ENCODE results near the gene KIAA1586. TPM values are rescaled to one million over a fixed set of nuclear protein-coding genes. Genes with fewer than 3 reads are reported as not detected.
A peak's percentile ranks its signal among the peaks of the same experiment; 100 is the strongest.
"Not testable (repeated sequence)": the region's sequence is repeated elsewhere in the genome, so short reads cannot be mapped to it uniquely, and the experiment has no call there.

Gene KIAA1586
- 1 to 10 TPM; 2.0 to 2.5 TPM for polyA plus RNA-seq

DNA sequence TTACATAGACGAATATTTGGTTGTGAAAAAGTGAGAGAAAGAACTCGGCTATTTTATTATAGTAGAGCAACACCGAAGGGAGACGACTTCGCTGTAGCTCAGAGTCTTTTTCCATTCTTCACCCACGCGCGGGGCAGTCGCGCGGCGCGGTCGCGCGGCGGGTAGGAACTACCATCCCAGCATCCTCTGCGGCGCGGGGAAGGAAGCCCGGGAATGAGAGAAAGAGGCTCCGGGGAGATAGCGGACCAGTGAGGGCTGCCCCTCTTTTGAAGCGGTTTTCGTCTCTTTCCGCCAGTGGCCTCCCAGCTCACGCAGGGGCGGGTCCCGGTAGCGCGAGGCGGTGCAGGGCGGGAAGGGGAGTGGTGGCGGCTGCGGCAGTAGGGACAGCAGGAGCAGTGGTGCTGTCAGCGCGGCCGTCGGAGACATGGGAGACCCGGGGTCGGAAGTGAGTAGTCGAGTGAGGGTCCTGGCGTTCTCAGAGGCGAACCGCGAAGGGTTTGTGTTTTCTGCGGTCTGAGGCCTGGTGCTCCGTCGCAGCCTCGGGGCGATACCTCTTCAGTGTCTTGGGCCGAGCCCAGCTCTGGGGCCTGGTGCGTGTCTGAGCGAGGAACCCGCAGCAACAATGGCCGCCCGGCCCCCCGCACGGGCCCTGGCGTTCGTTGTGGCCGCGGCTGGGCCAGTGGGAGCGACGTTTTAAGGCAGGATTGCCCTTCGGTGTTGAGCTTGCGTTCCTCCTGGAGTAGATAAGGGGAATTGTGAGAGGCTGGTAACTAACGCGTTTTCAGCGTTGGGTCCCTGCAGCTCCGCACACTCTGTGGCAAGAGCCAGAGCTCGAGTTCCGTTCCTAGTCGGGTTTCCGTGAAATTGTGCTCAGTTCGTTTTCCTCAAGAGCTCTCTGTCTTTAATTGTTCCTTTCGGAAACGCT lies at the start of gene KIAA1586:
Gene KIAA1586 (plus strand): TSS at position 362 of the 925 bp plus-strand sequence. CDS start 63 bp downstream, at position 425.
- 0% methylated on average over 38 to 47 of the region's 78 CpGs for WGBS, 2 donors
- H3K4me1 ChIP-seq (ENCODE audit: control insufficient read depth in 2 of 2, insufficient read depth in 2 of 2, low read length in 1 of 2); H3K36me3 ChIP-seq (ENCODE audit: control insufficient read depth in 2 of 2, insufficient read depth in 2 of 2, low read length in 1 of 2); H3K27me3 ChIP-seq (ENCODE audit: control insufficient read depth in 1 of 2, insufficient read depth in 2 of 2, low read length in 2 of 2); H3K9me3 ChIP-seq (ENCODE audit: control insufficient read depth in 2 of 2, insufficient read depth in 1 of 2, low read depth in 1 of 2, low read length in 1 of 2): not testable (repeated sequence)
- H3K4me3 ChIP-seq (ENCODE audit: low read depth in 1 of 2, low read length in 2 of 2) = peak within 1 kb of the TSS; percentile 55 to 59
- H3K27ac ChIP-seq (ENCODE audit: low read depth in 2 of 2, low read length in 1 of 2) = peak within 1 kb of the TSS; percentile 63 to 64

DNA sequence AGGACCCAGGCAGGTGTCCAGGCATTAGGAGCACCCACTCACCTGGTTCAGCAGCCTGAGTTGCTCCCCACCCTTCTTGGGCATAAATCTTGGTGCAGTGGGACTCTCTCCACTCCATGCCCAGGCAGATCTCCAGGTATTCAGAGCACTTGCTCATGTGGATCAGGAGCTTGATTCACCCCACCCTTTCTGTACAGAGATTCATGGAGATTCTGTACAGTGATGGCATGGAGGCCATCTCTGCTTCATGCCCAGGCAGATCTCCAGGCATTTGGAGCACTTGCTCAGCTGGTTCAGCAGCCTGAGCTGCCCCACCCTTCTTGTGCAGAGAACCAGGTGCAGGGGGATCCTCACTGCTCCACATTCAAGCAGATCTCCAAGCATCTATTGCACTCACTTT lies 47.4 kb upstream of the KIAA1586 start:
- H3K27ac ChIP-seq (ENCODE audit: low read depth in 2 of 2, low read length in 1 of 2) = no peak overlapping the region
- H3K36me3 ChIP-seq (ENCODE audit: control insufficient read depth in 2 of 2, insufficient read depth in 2 of 2, low read length in 1 of 2) = no peaks in the 10 kb centered on the region
- peaks cover 4 to 5% of the 10 kb centered on the region in 2 donors for H3K9me3 ChIP-seq (ENCODE audit: control insufficient read depth in 2 of 2, insufficient read depth in 1 of 2, low read depth in 1 of 2, low read length in 1 of 2)
- no peaks in the 10 kb centered on the region for H3K27me3 ChIP-seq (ENCODE audit: control insufficient read depth in 1 of 2, insufficient read depth in 2 of 2, low read length in 2 of 2)
- no peak overlapping the region for H3K4me3 ChIP-seq (ENCODE audit: low read depth in 1 of 2, low read length in 2 of 2)
- H3K4me1 ChIP-seq (ENCODE audit: control insufficient read depth in 2 of 2, insufficient read depth in 2 of 2, low read length in 1 of 2) = no peaks in the 10 kb centered on the region

DNA sequence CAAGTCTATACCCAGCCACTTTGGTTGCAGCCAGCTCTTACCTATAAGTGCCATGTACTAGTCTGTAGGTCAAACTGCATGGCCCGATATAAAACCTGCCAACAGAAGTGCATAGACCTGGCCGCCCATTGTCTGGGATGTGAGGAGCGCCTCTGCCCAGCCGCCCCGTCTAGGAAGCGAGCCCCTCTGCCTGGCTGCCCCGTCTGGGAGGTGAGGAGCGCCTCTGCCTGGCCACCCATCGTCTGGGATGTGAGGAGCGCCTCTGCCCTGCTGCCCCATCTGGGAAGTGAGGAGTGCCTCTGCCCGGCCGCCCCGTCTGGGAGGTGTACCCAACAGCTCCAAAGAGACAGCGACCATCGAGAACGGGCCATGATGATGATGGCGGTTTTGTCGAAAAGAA lies 46.7 kb upstream of the KIAA1586 start:
- not testable (repeated sequence) for H3K4me1 ChIP-seq (ENCODE audit: control insufficient read depth in 2 of 2, insufficient read depth in 2 of 2, low read length in 1 of 2); H3K4me3 ChIP-seq (ENCODE audit: low read depth in 1 of 2, low read length in 2 of 2); H3K27me3 ChIP-seq (ENCODE audit: control insufficient read depth in 1 of 2, insufficient read depth in 2 of 2, low read length in 2 of 2); H3K9me3 ChIP-seq (ENCODE audit: control insufficient read depth in 2 of 2, insufficient read depth in 1 of 2, low read depth in 1 of 2, low read length in 1 of 2); H3K27ac ChIP-seq (ENCODE audit: low read depth in 2 of 2, low read length in 1 of 2); H3K36me3 ChIP-seq (ENCODE audit: control insufficient read depth in 2 of 2, insufficient read depth in 2 of 2, low read length in 1 of 2)
- 94 to 97% methylated on average over 18 of the region's 18 CpGs for WGBS, 2 donors

DNA sequence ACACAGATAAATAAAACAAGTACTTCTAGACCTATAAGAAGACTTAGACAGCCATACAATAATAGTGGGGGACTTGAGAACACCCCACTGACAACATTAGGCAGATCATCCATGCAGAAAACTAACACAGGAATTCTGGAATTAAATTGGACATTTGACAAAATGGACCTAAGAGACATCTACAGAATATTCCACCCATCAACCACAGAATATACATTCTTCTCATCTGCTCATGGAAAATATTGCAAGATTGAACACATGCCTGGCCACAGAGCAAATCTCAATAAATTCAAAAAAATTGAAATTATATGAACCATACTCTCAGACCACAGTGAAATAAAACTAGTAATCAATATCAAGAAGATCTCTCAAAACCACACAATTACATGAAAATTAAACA lies 44.3 kb upstream of the KIAA1586 start:
- no peaks in the 10 kb centered on the region for H3K4me1 ChIP-seq (ENCODE audit: control insufficient read depth in 2 of 2, insufficient read depth in 2 of 2, low read length in 1 of 2)
- H3K4me3 ChIP-seq (ENCODE audit: low read depth in 1 of 2, low read length in 2 of 2) = no peak overlapping the region
- H3K36me3 ChIP-seq (ENCODE audit: control insufficient read depth in 2 of 2, insufficient read depth in 2 of 2, low read length in 1 of 2) = no peaks in the 10 kb centered on the region
- H3K27ac ChIP-seq (ENCODE audit: low read depth in 2 of 2, low read length in 1 of 2) = no peak overlapping the region
- no peaks in the 10 kb centered on the region for H3K27me3 ChIP-seq (ENCODE audit: control insufficient read depth in 1 of 2, insufficient read depth in 2 of 2, low read length in 2 of 2)
- peaks cover 4 to 5% of the 10 kb centered on the region in 2 donors for H3K9me3 ChIP-seq (ENCODE audit: control insufficient read depth in 2 of 2, insufficient read depth in 1 of 2, low read depth in 1 of 2, low read length in 1 of 2)

GRCh38 chr6:57004292-57004691 lies 42.2 kb upstream of the KIAA1586 start:
- Histone ChIP-seq H3K4me3 (ENCODE audit: low read depth in 1 of 2, low read length in 2 of 2) (no peak overlapping the region), H3K9me3 (ENCODE audit: control insufficient read depth in 2 of 2, insufficient read depth in 1 of 2, low read depth in 1 of 2, low read length in 1 of 2) (peaks cover 0 to under 1% of the 10 kb centered on the region in 2 donors), H3K27me3 (ENCODE audit: control insufficient read depth in 1 of 2, insufficient read depth in 2 of 2, low read length in 2 of 2) (no peaks in the 10 kb centered on the region), H3K4me1 (ENCODE audit: control insufficient read depth in 2 of 2, insufficient read depth in 2 of 2, low read length in 1 of 2) (no peaks in the 10 kb centered on the region), H3K27ac (ENCODE audit: low read depth in 2 of 2, low read length in 1 of 2) (no peak overlapping the region), H3K36me3 (ENCODE audit: control insufficient read depth in 2 of 2, insufficient read depth in 2 of 2, low read length in 1 of 2) (no peaks in the 10 kb centered on the region)
- 94 to 95% methylated on average over 14 of the region's 14 CpGs for WGBS, 2 donors

GRCh38 chr6:57006101-57006500 lies 40.4 kb upstream of the KIAA1586 start:
- no peaks in the 10 kb centered on the region for H3K9me3 ChIP-seq (ENCODE audit: control insufficient read depth in 2 of 2, insufficient read depth in 1 of 2, low read depth in 1 of 2, low read length in 1 of 2)
- 52 to 65% methylated on average over 3 of the region's 3 CpGs for WGBS, 2 donors
- no peaks in the 10 kb centered on the region for H3K4me1 ChIP-seq (ENCODE audit: control insufficient read depth in 2 of 2, insufficient read depth in 2 of 2, low read length in 1 of 2)

GRCh38 chr6:57008069-57008468 lies 38.4 kb upstream of the KIAA1586 start:
- not testable (repeated sequence) for H3K27ac ChIP-seq (ENCODE audit: low read depth in 2 of 2, low read length in 1 of 2); H3K27me3 ChIP-seq (ENCODE audit: control insufficient read depth in 1 of 2, insufficient read depth in 2 of 2, low read length in 2 of 2); H3K4me3 ChIP-seq (ENCODE audit: low read depth in 1 of 2, low read length in 2 of 2); H3K36me3 ChIP-seq (ENCODE audit: control insufficient read depth in 2 of 2, insufficient read depth in 2 of 2, low read length in 1 of 2); H3K4me1 ChIP-seq (ENCODE audit: control insufficient read depth in 2 of 2, insufficient read depth in 2 of 2, low read length in 1 of 2); H3K9me3 ChIP-seq (ENCODE audit: control insufficient read depth in 2 of 2, insufficient read depth in 1 of 2, low read depth in 1 of 2, low read length in 1 of 2)
- WGBS, 2 donors = 73 to 80% methylated on average over 2 of the region's 2 CpGs

More at GRCh38 chr6:57006101-57006500, 40.4 kb upstream of the KIAA1586 start:
- H3K27me3 ChIP-seq (ENCODE audit: control insufficient read depth in 1 of 2, insufficient read depth in 2 of 2, low read length in 2 of 2) = no peaks in the 10 kb centered on the region
- H3K27ac ChIP-seq (ENCODE audit: low read depth in 2 of 2, low read length in 1 of 2) = no peak overlapping the region
- no peaks in the 10 kb centered on the region for H3K36me3 ChIP-seq (ENCODE audit: control insufficient read depth in 2 of 2, insufficient read depth in 2 of 2, low read length in 1 of 2)
- H3K4me3 ChIP-seq (ENCODE audit: low read depth in 1 of 2, low read length in 2 of 2) = no peak overlapping the region

GRCh38 chr6:57013521-57013926 lies 33.0 kb upstream of the KIAA1586 start:
- H3K27me3 ChIP-seq (ENCODE audit: control insufficient read depth in 1 of 2, insufficient read depth in 2 of 2, low read length in 2 of 2) = no peaks in the 10 kb centered on the region
- no peaks in the 10 kb centered on the region for H3K9me3 ChIP-seq (ENCODE audit: control insufficient read depth in 2 of 2, insufficient read depth in 1 of 2, low read depth in 1 of 2, low read length in 1 of 2)
- WGBS, 2 donors = 31 to 45% methylated on average over 4 of the region's 4 CpGs
- no peak overlapping the region for H3K4me3 ChIP-seq (ENCODE audit: low read depth in 1 of 2, low read length in 2 of 2)
- H3K4me1 ChIP-seq (ENCODE audit: control insufficient read depth in 2 of 2, insufficient read depth in 2 of 2, low read length in 1 of 2) = no peaks in the 10 kb centered on the region
- no peaks in the 10 kb centered on the region for H3K36me3 ChIP-seq (ENCODE audit: control insufficient read depth in 2 of 2, insufficient read depth in 2 of 2, low read length in 1 of 2)
- no peak overlapping the region for H3K27ac ChIP-seq (ENCODE audit: low read depth in 2 of 2, low read length in 1 of 2)

GRCh38 chr6:57017069-57017468 lies 29.4 kb upstream of the KIAA1586 start:
- 59 to 75% methylated on average over 3 of the region's 3 CpGs for WGBS, 2 donors
- Histone ChIP-seq H3K27ac (ENCODE audit: low read depth in 2 of 2, low read length in 1 of 2) (no peak overlapping the region), H3K36me3 (ENCODE audit: control insufficient read depth in 2 of 2, insufficient read depth in 2 of 2, low read length in 1 of 2) (no peaks in the 10 kb centered on the region), H3K9me3 (ENCODE audit: control insufficient read depth in 2 of 2, insufficient read depth in 1 of 2, low read depth in 1 of 2, low read length in 1 of 2) (no peaks in the 10 kb centered on the region), H3K27me3 (ENCODE audit: control insufficient read depth in 1 of 2, insufficient read depth in 2 of 2, low read length in 2 of 2) (no peaks in the 10 kb centered on the region), H3K4me1 (ENCODE audit: control insufficient read depth in 2 of 2, insufficient read depth in 2 of 2, low read length in 1 of 2) (no peaks in the 10 kb centered on the region), H3K4me3 (ENCODE audit: low read depth in 1 of 2, low read length in 2 of 2) (no peak overlapping the region)

GRCh38 chr6:57017841-57018240 lies 28.7 kb upstream of the KIAA1586 start:
- H3K4me3 ChIP-seq (ENCODE audit: low read depth in 1 of 2, low read length in 2 of 2) = no peak overlapping the region
- no peaks in the 10 kb centered on the region for H3K9me3 ChIP-seq (ENCODE audit: control insufficient read depth in 2 of 2, insufficient read depth in 1 of 2, low read depth in 1 of 2, low read length in 1 of 2)
- WGBS, 2 donors = 75 to 86% methylated on average over 1 of the region's 1 CpG
- no peaks in the 10 kb centered on the region for H3K4me1 ChIP-seq (ENCODE audit: control insufficient read depth in 2 of 2, insufficient read depth in 2 of 2, low read length in 1 of 2)
- H3K36me3 ChIP-seq (ENCODE audit: control insufficient read depth in 2 of 2, insufficient read depth in 2 of 2, low read length in 1 of 2) = no peaks in the 10 kb centered on the region
- H3K27ac ChIP-seq (ENCODE audit: low read depth in 2 of 2, low read length in 1 of 2) = no peak overlapping the region
- no peaks in the 10 kb centered on the region for H3K27me3 ChIP-seq (ENCODE audit: control insufficient read depth in 1 of 2, insufficient read depth in 2 of 2, low read length in 2 of 2)
